Kasumi-1 (cell line): ENCODE results near the gene PLEKHG4B.

Experiments
- DNase-seq, 2 experiments: peaks; one replicate each; lab custom pipeline; 2025; lab: John Stamatoyannopoulos, UW

The PLEKHG4B gene

DNA sequence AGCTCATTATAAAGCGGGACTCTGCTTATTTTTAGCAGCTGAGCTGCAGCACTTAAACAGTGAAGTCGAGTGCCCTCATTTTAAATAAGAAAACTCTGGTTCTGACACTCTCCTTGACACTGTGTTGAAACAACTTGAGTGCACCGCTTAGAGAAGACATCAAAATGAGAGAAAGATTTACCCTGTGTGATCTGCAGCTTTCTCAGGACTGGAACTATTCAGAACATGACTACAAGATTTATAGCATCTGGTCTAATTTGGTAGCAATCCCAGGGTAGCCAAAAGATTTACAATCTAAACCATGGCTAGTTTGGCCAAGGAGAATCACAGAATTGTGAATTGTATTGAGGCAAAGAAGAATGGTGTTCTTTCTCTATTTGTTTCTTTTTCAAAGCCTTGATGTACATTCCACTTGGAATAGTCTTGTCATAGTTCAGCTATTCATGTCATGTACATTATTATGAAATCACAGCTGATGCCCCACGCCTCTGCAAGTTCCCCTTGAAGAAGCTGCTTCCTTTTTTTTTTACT lies 38.7 kb downstream of the PLEKHG4B start:
- no peak for DNase-seq

DNA sequence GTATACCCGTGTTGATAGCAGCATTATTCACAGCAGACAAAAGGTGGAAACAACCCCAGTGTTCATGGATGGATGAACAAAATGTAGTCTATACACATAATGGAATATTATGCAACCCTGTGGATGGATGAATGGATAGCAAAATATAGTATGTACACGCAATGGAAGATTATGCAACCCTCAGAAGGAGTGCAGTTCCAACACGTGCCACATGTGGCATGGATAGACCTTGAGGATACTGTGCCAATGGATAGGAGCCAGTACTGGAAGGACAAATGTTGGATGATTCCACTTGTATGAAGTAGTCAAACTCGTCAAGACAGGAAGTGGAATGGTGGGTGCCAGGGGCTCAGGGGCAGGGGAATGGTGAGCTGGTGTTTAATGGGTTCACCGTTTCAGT lies 44.9 kb downstream of the PLEKHG4B start:
- no peak for DNase-seq

DNA sequence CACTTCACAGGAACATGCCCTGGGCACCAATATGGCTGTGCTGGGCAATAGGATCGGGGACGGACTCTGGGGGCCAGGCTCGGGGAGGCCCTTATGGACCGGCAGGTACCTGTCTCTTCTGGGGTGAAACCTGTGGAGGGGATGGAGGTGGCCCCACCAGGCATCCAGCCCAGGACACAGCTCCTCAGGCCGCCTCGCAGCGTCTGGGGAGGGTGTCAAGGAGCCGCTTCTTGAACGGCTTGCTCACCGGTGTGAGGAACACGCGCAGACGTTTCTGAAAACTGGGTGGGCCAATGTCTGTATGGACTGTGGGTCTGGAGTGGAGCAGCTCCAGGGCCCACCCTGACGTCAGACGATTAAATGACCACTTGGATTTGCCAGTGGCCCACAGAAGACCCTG lies 45.8 kb downstream of the PLEKHG4B start:
- DNase-seq = no peak

DNA sequence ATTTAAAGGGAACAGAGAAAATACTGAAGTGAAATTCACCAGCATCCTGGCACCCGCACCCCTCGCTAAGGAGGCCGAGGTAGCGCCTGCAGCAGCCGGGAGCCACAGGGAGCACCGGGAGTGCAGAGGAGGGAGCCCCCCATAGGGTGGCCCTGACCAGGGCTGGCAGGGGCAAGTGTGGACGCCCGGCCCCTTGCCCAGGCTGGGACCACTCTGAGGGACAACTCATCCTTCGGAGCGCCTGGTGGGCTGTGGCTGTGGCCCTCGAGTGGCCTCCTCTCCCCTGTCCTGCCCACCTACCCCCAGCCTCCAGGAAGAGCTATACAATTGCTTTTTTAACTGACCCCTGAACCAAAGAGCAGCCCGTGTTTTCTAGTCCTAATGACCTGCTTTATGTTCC lies 47.0 kb downstream of the PLEKHG4B start:
- DNase-seq = no peak

DNA sequence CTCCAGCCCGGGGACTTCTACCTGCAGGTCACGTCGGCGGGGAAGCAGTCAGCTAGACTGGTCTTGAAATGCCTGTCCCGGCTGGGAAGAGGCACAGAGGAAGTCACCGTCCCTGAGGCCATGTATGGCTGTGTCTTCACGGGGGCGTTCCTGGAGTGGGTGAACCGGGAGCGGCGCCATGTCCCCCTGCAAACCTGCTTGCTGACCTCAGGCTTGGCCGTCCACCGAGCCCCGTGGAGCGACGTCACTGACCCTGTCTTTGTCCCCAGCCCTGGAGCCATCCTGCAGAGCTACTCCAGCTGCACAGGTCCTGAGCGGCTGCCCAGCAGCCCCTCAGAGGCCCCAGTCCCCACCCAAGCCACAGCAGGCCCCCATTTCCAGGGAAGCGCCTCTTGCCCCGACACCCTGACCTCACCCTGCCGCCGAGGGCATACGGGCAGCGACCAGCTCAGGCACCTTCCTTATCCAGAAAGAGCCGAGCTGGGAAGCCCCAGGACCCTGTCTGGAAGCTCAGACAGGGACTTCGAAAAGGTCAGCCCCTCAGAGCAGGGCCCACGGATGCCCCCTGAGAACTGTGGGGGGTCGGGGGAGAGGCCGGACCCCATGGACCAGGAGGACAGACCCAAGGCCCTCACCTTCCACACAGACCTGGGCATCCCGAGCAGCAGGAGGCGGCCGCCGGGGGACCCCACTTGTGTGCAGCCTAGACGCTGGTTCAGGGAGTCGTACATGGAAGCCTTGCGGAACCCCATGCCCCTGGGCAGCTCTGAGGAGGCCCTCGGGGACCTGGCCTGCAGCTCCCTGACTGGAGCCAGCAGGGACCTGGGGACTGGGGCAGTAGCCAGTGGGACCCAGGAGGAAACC lies 47.8 kb downstream of the PLEKHG4B start:
- DNase-seq = no peak

DNA sequence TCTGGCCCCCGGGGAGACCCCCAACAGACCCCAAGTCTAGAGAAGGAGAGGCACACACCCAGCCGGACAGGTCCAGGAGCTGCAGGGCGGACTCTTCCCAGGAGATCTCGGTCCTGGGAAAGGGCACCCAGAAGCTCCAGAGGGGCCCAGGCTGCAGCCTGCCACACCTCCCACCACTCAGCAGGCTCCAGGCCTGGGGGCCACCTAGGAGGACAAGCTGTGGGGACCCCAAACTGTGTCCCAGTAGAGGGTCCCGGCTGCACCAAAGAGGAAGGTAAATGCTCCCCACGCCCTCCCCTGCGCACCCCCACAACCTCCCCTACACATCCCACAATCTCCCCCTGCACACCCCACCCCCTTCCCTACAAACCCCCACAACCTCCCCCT lies 48.5 kb downstream of the PLEKHG4B start:
- DNase-seq = no peak

DNA sequence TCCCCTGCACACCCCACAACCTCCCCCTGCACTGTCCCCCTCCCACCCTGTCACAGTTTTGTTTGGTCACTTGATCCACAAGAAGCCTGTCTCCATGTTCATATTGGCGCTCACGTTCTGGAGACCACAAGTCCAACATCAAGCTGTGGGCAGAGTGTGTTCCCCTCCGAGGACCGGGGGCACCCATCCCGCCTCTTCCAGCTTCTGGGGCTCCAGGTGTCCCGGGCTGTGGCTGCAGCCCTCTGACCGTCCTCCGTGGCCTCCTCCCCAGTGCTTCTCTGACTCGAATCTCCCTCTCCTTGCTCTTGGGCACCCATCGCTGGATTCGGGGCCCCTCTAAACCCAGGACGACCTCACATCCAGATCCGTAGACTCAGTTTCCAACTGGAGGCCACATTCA lies 49.2 kb downstream of the PLEKHG4B start:
- DNase-seq = no peak

DNA sequence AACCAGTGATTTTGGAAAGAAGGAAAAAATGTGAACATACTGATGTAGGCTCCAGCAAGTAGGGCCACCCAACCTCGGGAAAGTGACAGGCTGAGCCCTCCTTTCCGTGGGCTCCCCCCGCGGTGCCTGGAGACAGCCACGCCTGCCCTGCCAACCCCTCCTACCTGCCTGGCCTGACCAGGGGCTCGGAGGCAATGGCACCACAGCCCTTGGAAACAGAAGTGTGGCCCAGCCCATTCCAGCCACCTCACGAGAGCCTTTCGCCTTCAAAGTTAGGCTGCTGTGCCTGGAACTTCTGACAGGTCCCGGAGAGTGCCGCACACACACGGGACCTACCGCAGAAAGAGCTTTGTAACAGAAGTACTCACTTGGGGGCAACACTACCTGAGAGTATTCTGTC lies 49.8 kb downstream of the PLEKHG4B start:
- DNase-seq = no peak

DNA sequence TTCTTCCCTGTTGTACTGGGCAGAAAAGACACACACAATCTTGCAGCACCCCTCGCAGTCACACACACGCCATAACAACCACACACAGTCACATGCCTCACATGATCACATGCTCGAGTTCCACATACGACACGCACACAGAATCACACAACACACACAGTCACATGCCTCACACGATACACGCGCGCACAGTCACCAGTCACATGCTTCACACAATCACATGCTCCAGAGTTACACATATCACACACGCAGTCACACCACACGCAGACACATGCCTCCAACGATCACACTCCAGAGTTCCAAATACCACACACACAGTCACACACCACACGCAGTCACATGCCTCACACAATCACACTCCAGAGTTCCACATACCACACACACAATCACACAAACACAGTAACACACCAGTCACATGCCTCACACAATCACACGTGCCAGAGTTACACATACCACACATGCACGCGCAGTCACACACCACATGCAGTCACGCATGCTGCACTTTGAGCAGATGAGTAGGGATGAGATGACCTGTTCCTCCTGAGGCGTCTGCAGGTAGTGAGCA lies 50.4 kb downstream of the PLEKHG4B start:
- DNase-seq = no peak

DNA sequence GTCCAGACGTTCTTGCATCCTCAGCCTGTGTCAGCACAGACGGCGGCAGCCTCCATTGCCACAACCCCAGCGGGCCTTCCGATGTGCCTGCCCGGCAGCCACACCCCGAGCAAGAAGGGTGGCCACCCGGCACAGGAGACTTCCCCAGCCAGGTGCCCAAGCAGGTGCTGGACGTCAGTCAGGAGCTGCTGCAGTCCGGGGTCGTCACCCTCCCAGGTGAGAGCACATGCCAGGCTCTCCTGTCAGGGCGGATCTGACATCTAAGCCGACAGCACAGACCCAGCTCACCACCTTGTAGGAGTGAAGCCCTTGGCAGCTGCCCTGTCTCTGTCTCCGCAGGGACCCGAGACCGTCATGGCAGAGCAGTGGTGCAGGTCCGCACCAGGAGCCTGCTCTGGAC lies 51.1 kb downstream of the PLEKHG4B start:
- no peak for DNase-seq

DNA sequence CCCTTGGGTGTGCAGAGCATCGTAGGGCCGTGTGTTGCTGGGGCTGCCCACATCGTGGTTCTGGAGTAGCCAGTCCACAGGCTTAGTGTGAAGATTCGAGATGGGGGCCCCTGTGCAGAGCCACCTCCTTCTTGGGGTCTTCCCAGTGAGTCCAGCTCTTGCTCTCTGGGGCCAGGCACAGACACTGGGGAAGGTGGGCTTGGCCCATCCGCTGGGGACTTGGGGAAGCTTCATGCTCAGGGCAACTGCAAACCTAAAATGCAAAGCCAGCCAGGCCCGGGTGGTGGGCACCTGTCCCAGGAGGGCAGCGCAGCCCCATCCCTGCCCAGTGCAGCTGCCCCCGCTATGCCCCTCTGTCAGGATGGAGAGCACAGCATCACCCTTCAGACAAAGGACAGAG lies 53.0 kb downstream of the PLEKHG4B start:
- DNase-seq = no peak

DNA sequence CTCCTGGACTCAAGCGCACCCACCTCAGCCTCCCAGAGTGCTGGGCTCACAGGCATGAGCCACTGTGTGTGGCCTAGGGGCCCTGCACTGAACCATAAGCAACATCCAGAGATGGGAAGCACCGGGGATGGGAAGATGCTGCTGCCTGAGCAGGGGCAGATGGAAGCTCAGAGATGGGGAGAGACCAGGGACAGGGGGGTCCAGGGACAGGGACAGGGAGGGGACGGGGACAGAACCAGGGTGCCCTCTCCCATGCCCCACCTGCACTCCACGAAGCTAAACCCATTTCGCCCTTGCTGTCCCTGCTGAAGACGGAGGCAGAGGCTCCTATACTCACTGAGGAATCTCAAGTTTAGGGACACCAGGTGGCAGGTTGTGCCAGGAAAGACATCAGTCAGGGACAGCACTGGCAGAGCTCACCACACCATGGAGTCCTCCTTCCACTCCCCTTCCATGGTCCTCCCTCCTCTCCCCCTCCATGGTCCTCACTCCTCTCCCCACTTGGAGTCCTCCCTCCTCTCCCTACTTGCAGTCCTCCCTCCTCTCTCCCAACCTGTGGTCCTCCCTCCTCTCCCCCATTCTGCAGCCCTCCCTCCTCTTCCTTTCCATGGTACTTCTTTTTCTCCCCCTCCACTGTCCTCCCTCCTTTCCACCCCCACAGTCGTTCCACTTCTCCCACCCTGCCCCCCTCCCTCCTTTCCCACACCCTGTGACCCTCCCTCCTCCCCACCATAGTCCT lies 53.8 kb downstream of the PLEKHG4B start:
- DNase-seq = no peak

DNA sequence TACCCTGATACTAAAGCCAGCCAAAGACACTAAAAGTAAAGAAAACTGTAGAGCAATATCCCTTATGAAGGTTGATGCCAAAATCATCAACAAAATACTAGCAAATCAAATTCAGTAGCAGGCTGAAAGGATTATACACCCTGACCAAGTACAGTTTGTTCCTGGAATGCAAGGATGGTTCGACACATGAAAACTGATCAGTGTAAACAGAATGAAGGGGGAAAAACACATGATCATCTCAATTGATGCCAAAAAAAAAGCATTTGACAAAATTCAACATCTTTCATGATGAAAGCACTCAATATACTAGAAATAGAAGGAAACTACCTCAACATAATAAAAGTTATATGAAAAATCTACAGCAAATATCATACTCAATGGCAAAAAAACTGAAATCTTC lies 55.8 kb downstream of the PLEKHG4B start:
- DNase-seq = no peak

DNA sequence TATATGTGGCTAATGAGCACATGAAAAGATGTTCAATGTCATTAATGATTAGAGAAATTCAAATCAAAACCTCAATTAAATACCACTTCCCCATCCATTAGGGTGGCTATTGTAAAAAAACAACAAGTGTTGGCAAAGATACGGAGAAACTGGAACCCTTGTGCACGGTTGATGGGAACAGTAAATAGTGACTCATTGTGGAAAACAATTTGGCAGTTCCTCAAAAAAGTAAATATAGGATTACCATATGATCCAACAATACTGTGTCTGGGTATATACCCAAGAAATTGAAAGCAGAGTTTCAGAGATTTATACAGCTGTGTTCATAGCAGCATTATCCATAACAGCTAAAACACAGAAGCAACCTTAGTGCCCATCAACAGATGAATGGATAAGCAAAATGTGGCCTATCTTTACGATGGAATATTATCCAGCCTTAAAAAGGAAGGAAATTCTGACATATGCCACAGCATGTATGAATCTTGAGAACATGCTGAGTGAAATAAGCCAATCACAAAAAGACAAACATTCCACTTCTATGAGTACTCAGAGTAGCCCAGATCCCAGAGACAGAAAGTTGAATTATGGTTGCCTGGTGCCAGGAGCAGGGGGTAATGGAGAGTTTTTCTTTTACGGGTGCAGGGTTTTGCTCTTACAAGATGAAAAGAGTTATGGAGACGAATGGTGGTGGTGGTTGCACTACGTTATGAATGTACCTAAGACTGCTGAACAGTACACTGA lies 57.9 kb downstream of the PLEKHG4B start:
- DNase-seq = no peak

DNA sequence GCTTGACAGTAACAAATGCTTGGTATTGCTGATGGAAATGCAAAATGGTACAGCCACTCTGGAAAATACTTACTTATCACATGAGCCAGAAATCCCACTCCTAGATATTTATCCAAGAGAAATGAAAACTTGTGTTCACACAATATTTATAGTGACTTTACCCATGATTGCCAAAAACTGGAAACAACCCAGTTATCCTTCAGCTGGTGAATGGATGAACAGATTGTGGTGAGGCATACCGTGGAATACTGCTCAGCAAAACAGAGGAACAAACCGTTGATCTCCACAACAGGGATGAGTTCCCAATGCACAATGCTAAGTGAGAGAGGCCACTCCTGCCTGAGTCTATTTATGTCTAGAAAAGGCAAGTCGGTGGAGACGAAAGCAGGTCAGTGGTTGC lies 58.8 kb downstream of the PLEKHG4B start:
- no peak for DNase-seq

DNA sequence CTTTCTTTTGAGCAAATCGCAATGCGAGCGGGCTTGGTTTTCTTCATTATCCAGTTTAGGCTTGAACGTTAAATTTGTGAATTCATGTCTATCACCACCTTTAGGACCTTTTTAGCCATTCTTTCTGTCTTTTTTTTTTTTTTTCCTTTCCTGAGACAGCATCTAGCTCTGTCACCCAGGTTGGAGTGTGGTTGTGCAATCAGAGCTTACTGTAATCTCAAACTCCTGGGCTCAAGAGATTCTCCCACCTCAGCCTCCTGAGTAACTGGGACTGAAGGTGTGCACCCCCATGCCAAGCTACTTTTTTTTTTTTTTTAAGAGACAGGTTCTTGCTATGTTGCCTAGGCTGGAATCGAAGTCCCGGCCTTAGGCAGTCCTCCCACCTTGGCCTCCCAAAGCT lies 60.1 kb downstream of the PLEKHG4B start:
- no peak for DNase-seq

DNA sequence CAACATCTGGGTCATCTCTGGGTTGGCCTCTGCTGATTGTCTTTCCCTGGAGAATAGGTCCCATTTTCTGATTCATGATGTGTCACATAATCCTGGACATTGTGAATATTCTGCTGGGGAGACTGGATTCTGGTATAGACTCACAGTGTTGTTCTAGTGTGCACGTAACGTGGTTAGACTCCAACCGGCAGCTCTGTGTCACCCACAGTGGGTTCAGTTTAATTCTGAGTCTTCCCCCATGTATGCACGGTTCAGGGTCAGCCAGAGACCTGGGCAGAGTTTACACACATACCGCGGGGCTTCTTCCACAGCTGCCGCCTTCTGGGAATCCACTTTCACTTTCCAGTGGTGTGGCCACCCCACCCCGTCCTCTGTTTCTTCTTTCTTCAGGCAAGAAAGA lies 61.3 kb downstream of the PLEKHG4B start:
- DNase-seq = no peak

DNA sequence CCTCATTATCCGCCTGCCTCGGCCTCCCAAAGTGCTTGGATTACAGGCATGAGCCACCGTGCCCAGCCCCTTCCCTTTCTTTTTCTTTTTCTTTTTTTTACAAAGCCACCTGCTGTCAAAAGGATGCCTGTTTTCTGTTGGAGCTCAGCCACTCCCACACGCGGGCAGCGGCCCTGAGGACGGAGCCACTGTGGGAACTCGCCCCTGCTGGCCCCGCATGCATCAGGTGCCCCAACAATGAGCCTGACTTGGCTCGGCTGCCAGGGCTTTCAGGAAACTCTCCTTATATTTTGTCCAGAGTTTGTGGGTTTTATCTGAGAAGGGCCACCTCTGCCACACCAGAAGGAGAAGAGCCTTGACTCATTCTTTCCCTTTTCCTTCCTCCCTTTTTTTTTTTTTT lies 62.3 kb downstream of the PLEKHG4B start:
- DNase-seq = no peak

DNA sequence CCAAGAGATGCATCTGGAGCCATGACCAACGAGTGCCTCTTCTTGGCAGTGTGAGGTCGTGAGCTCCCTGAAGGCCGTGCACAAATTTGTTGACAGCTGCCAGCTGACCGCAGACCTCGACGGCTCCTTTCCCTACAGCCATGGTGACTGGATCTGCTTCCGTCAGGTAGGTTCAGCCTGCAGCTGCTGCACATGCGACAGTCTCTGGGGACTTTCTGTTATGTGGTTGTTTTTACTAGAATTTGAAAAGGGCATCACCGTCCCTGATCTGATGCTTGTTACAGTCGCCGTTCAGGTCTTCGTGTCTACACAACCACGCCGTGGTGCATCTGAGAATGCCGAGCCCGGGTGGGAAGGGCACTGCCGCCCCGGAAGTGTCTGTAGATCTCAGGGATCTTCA lies 62.9 kb downstream of the PLEKHG4B start:
- DNase-seq = no peak

DNA sequence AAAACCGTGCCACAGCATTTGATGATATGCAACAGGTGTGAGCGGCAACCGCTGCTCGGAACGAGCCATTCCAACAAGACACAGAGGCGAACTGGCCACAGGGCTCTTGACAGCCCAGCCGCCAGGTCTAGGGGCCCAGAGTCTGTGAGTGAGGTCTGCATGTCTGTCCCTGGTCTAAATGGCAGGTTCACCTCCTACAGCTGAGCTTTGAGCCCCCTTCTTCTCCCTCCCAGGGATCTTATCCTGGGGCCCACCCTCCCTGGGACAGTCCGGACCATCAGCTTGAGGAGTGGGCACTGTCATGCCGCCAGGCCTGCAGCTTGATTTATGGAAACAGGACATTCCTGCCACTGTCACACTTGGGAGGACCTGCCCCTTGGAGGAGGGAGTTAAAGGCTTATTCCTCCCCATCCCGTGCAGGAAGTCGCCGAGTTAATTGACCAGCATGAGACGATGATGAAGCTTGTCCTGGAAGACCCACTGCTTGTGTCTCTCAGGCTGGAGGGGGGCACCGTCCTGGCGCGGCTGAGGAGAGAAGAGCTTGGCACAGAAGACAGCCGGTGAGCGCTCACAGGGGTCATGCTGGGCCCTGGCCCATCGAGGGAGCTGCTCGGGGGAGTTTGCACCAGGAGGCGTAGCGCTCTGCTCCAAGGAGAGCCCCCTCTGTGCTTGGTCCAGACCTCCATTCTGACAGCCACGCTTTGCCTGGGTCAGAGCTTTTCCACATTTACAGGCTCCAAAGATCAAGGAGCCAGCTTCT lies 63.9 kb downstream of the PLEKHG4B start:
- DNase-seq = no peak

DNA sequence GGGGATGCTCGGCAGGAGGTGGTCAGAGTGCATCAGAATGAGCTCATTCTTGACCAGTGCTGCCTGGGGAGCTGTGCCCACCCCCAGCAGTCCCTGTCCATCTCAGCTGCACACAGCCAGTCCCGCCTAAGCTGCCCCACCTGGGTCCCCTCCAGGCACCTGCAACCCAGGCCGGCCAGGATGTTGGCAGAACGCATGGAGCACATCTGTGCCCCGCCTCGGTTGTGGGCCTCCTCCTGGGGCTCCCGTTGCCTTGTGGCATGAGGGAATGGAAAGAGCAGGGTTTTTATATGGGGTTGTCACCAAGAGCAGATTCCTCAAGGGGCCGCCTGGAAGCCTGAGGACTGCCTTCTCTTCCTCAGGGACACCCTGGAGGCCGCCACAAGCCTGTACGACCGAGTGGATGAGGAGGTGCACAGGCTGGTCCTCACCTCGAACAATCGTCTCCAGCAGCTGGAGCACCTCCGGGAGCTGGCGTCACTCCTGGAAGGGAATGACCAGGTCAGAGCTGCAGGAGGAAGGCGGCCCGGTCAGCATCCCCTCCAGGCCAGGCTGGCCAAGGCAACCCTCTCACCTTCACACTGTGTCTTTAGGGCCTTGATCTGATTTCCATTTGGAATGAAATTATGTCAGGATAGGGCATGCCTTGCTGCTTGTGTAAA lies 64.6 kb downstream of the PLEKHG4B start:
- DNase-seq = no peak
